Testis (tissue), 3 donors: Measurements from ENCODE around the gene MAP2K5. TPM values are rescaled to one million over a fixed set of nuclear protein-coding genes. Genes with fewer than 3 reads are reported as not detected.

ENCODE experiments used
- DNase-seq: peaks from one replicate; pipeline ENCODE4 v3.0.0-alpha.2; 2019
- H3K27ac ChIP-seq, 2 donors: fragments of 200-600 bp; sonication (generic); one replicate each; pipeline ENCODE4 v1.5.1; 2019
- H3K27me3 ChIP-seq: fragments of 200-600 bp; sonication (generic); one replicate; pipeline ENCODE4 v1.5.1; 2019
- H3K36me3 ChIP-seq: fragments of 200-600 bp; sonication (generic); one replicate; pipeline ENCODE4 v1.5.1; 2017; ENCODE audit warnings: low read depth; ENCODE audit errors: missing control alignments
- H3K4me1 ChIP-seq: fragments of 200-600 bp; sonication (generic); one replicate; pipeline ENCODE4 v1.5.1; 2019
- H3K4me3 ChIP-seq, 2 donors: fragments of 200-600 bp; sonication (generic); one replicate each; pipeline ENCODE4 v1.5.1; 2017 to 2019
- H3K9me3 ChIP-seq: fragments of 200-600 bp; sonication (generic); one replicate; pipeline ENCODE4 v1.5.1; 2017
- POLR2A ChIP-seq: fragments of 450-650 bp; IDR thresholded peaks from one replicate; pipeline ENCODE4 v1.6.1; 2017; ENCODE audit warnings: antibody characterized with exemption, mild to moderate bottlenecking, moderate library complexity
- WGBS, 2 donors: methylation state at CpG; one replicate each; pipeline ENCODE4 v1.1.5; 2018; 5-methylcytosine and 5-hydroxymethylcytosine counted together
- intact Hi-C: fragments of 100-400 bp; cut with DNase I; formaldehyde crosslinking; loops from one replicate; pipeline ENCODE4 v1.15.1; 2023; ENCODE audit warnings: low total_unique reads
- polyA plus RNA-seq: library from polyadenylated mRNA; stranded (reverse); fragments of 350-450 nt; fragmentation: Illumina TruSeq; extraction: RNeasy Lipid Tissue Mini Kit (QIAGEN cat#74804); gene quantifications from one replicate; pipeline ENCODE4 v1.2.3, GENCODE V29; 2014; ENCODE audit warnings: low read depth, low replicate concordance; ENCODE audit not compliant: insufficient read depth
- total RNA-seq, 2 donors: library from RNA; depleted of rRNA; stranded (reverse); fragments of >200 nt; gene quantifications; one replicate each; pipeline ENCODE4 v1.2.3, GENCODE V29; 2016
- TF ChIP-seq, protein P1 (sequence below), 3 experiments: fragments of 450-650 bp in 2 of 3; fragments of 200-600 bp in 1 of 3; sonication (generic) in 1 of 3; IDR thresholded peaks; one replicate each; pipeline ENCODE4 v1.5.1; 2016 to 2019; ENCODE audit warnings: antibody characterized with exemption in 3 of 3, mild to moderate bottlenecking in 2 of 3, moderate library complexity in 1 of 3

The MAP2K5 gene
- total and polyA plus RNA-seq, 3 donors from 2014 or later, result 28.0 to 34.3 (median 31.2) TPM

DNA sequence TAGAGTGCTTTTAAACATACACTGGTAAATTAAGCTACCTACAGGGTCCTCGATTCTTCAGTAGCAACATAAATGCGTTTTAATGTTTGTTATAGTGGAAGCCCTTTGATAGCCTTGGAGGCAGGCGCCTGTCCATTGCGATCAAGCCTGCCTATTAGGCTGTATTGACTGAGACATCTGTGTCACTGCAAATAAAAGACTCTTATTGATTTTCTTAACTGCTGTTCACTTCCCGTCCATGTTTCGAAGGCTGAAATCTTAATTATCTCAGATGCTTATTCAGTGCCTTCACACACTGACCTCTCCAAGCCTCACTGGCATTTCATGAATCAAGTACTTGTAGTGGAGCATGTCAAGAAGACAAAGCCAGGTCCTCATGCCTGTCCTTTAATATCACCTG is 51.1 kb downstream of the MAP2K5 start:
- H3K27ac ChIP-seq, result no peak overlapping the region
- no peak overlapping the region for H3K4me3 ChIP-seq
- no peaks in the 10 kb centered on the region for H3K36me3 ChIP-seq
- no peaks in the 10 kb centered on the region for H3K4me1 ChIP-seq
- H3K9me3 ChIP-seq, result no peaks in the 10 kb centered on the region
- DNase-seq, result no peak
- no peak for TF ChIP-seq POLR2A
- TF ChIP-seq, protein P1, sequence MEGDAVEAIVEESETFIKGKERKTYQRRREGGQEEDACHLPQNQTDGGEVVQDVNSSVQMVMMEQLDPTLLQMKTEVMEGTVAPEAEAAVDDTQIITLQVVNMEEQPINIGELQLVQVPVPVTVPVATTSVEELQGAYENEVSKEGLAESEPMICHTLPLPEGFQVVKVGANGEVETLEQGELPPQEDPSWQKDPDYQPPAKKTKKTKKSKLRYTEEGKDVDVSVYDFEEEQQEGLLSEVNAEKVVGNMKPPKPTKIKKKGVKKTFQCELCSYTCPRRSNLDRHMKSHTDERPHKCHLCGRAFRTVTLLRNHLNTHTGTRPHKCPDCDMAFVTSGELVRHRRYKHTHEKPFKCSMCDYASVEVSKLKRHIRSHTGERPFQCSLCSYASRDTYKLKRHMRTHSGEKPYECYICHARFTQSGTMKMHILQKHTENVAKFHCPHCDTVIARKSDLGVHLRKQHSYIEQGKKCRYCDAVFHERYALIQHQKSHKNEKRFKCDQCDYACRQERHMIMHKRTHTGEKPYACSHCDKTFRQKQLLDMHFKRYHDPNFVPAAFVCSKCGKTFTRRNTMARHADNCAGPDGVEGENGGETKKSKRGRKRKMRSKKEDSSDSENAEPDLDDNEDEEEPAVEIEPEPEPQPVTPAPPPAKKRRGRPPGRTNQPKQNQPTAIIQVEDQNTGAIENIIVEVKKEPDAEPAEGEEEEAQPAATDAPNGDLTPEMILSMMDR (IDR thresholded peaks at IDR 0.05), result no peak
- intact Hi-C loops, result no loop called here
- 91 to 94% methylated on average over 6 of the region's 6 CpGs for WGBS, 2 donors
- H3K27me3 ChIP-seq, result no peaks in the 10 kb centered on the region

DNA sequence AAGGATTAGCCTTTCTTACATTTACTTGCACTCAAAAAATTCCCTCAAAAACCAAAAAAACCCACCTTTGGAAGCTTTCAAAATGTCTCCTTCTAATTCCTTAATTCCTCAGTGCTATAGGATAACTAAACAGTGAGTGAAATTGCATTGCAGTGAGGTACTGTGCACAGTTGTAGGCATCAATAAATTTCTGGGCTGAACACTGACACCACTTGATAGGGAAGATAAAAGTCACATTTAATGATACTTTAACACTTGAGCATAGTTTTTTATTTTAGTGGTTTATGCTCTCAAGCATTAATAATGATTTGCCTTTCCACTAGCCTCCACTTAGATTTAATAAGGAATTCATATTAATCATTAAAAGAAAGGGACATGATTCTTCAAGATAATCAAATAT is 52.3 kb downstream of the MAP2K5 start:
- Histone ChIP-seq H3K4me1 (no peaks in the 10 kb centered on the region), H3K27me3 (no peaks in the 10 kb centered on the region), H3K9me3 (no peaks in the 10 kb centered on the region), H3K36me3 (no peaks in the 10 kb centered on the region), H3K27ac (no peak overlapping the region), H3K4me3 (no peak overlapping the region)
- no peak for TF ChIP-seq POLR2A
- TF ChIP-seq, protein P1 (IDR thresholded peaks at IDR 0.05), result no peak
- intact Hi-C loops, result no loop called here
- DNase-seq, result no peak

DNA sequence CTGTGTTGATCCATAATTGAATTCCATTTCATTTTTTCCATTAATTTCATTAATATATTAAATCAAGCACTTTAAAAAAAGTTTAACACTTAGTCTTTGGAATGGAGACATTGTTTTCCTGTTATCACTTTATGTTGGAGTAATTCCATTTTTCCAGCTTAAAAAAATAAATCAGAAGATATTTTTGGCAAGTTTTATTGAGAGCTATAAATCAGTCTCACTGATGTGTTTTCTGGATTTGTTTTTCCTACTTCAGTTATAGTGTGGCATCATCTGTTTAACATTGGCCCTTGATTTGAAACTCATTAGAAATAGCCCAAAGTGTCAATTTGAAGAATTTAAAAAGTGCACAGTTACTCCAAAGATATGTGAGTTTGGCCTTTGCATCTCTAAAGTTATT is 53.1 kb downstream of the MAP2K5 start:
- intact Hi-C loops, result no loop called here
- no peak for DNase-seq
- H3K27me3 ChIP-seq, result no peaks in the 10 kb centered on the region
- no peak overlapping the region for H3K4me3 ChIP-seq
- no peaks in the 10 kb centered on the region for H3K36me3 ChIP-seq
- H3K27ac ChIP-seq, result no peak overlapping the region
- no peaks in the 10 kb centered on the region for H3K9me3 ChIP-seq
- no peak for TF ChIP-seq POLR2A
- TF ChIP-seq, protein P1 (IDR thresholded peaks at IDR 0.05), result no peak
- no peaks in the 10 kb centered on the region for H3K4me1 ChIP-seq

DNA sequence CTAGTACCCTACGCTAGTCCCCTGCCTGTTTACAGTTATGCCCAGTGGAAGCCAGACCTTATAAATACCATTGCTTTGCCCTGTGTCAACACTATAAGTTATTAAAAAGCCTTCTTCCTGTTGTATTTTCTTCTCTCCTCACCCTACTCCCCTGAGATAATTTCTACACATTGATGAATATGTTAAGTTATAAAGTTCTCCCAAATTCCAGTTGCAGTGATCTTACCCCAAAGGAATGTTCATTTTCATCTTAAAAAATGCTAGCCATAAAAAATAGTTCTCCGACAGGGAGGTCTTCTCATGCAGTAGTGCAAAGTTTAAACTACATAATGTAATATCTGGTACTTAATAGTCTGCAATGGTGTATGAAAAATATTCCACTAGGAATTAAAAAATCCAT is 58.6 kb downstream of the MAP2K5 start:
- no peak for DNase-seq
- Histone ChIP-seq H3K4me3 (no peak overlapping the region), H3K4me1 (no peaks in the 10 kb centered on the region), H3K36me3 (no peaks in the 10 kb centered on the region), H3K27ac (no peak overlapping the region), H3K9me3 (no peaks in the 10 kb centered on the region), H3K27me3 (no peaks in the 10 kb centered on the region)
- intact Hi-C loops, result no loop called here
- 88 to 96% methylated on average over 2 of the region's 2 CpGs for WGBS, 2 donors
- no peak for TF ChIP-seq POLR2A
- TF ChIP-seq, protein P1 (IDR thresholded peaks at IDR 0.05), result no peak

DNA sequence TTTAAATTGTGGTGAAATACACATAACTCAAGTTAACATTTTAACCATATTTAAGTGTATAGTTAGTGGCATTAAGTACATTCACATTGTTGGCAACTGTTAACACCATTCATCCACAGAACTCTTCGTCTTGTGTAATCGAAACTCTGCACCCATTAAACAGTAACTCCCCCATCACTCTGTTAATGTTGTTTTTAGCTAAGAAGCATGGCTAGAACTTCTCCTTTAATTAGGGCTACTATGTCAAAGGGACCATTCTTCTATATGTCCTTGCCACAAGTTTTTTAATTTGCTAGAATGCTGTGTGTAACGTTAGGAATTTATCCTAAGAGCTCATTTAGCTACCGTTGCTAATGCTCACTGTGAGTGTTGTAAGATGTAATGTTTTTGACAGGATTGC is 60.6 kb downstream of the MAP2K5 start:
- no peak overlapping the region for H3K27ac ChIP-seq
- no peak overlapping the region for H3K4me3 ChIP-seq
- 84 to 94% methylated on average over 4 of the region's 4 CpGs for WGBS, 2 donors
- no peak for DNase-seq
- no peak for TF ChIP-seq POLR2A
- TF ChIP-seq, protein P1 (IDR thresholded peaks at IDR 0.05), result no peak
- no peaks in the 10 kb centered on the region for H3K27me3 ChIP-seq
- intact Hi-C loops, result no loop called here
- no peaks in the 10 kb centered on the region for H3K9me3 ChIP-seq
- no peaks in the 10 kb centered on the region for H3K36me3 ChIP-seq
- H3K4me1 ChIP-seq, result no peaks in the 10 kb centered on the region
